ENCODE results near the gene BARX2. TPM values are rescaled to one million over a fixed set of nuclear protein-coding genes. Genes with fewer than 3 reads are reported as not detected.

Gene BARX2
- total and polyA plus RNA-seq, 2 donors (not counting 3 experiments of a cell fraction or from before 2014, with no cell fraction given) = not detected

DNA sequence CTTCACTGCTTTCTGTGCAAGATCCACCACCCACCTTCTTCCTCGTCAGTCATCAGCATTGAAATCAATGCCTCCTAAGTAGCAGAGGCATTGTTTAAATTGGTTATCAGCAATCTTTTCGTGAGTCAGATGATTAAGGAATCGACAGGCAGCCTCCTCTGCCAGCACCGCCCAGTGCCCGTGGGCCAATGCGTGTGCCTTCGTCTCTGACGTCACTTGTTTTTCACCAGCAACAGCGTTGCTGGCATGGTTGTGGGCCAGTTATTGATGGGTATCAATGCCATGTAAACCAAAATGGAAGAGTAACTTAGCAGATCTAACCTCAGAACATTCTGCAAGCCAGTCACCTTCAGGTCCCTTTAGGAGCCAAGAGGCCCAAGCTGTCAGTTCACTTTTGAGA is 69.6 kb downstream of the BARX2 start:
- Histone ChIP-seq H3K27me3 (ENCODE audit: control insufficient read depth in 2 of 2, insufficient read depth in 2 of 2, low read length in 2 of 2) (no peaks in the 10 kb centered on the region), H3K9me3 (replicated peaks; ENCODE audit: control insufficient read depth, insufficient read depth, low read length) (peaks cover 3% of the 10 kb centered on the region), H3K9ac (replicated peaks; ENCODE audit: extremely low read depth, insufficient read depth, low read length) (no peak overlapping the region), H3K4me1 (ENCODE audit: control insufficient read depth, extremely low read depth, insufficient read depth, low read length) (no peaks in the 10 kb centered on the region), H3K36me3 (ENCODE audit: control insufficient read depth in 2 of 2, extremely low read depth in 1 of 2, insufficient read depth in 2 of 2, low read length in 2 of 2) (no peaks in the 10 kb centered on the region), H2AFZ (ENCODE audit: low read depth, low read length) (no peak overlapping the region), H3K4me2 (ENCODE audit: insufficient read depth, low read length) (no peak overlapping the region), H3K4me3 (replicated peaks in 1 of 3; ENCODE audit: insufficient read depth in 1 of 3, low read depth in 1 of 3, low read length in 3 of 3) (no peak overlapping the region), H3K9me1 (replicated peaks; ENCODE audit: control insufficient read depth, extremely low read depth, insufficient read depth, low read length) (no peaks in the 10 kb centered on the region), H4K20me1 (replicated peaks; ENCODE audit: control insufficient read depth, extremely low read depth, insufficient read depth, low read length) (no peaks in the 10 kb centered on the region), H3K79me2 (ENCODE audit: control insufficient read depth, insufficient read depth, low read length) (no peaks in the 10 kb centered on the region), H3K27ac (ENCODE audit: insufficient read depth, low read depth, low read length) (no peak overlapping the region)
- ChIA-PET CTCF (no interaction called here), POLR2A (no interaction called here)
- no peak for TF ChIP-seq EZH2 (IDR thresholded peaks at IDR 0.05; ENCODE audit: borderline replicate concordance, low read depth, low read length, severe bottlenecking)
- TF ChIP-seq, protein P1, sequence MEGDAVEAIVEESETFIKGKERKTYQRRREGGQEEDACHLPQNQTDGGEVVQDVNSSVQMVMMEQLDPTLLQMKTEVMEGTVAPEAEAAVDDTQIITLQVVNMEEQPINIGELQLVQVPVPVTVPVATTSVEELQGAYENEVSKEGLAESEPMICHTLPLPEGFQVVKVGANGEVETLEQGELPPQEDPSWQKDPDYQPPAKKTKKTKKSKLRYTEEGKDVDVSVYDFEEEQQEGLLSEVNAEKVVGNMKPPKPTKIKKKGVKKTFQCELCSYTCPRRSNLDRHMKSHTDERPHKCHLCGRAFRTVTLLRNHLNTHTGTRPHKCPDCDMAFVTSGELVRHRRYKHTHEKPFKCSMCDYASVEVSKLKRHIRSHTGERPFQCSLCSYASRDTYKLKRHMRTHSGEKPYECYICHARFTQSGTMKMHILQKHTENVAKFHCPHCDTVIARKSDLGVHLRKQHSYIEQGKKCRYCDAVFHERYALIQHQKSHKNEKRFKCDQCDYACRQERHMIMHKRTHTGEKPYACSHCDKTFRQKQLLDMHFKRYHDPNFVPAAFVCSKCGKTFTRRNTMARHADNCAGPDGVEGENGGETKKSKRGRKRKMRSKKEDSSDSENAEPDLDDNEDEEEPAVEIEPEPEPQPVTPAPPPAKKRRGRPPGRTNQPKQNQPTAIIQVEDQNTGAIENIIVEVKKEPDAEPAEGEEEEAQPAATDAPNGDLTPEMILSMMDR (IDR thresholded peaks at IDR 0.05; ENCODE audit: extremely low read depth in 1 of 2, insufficient read depth in 1 of 2, low read depth in 1 of 2, low read length in 2 of 2) = no peak
- TF ChIP-seq MYC (IDR thresholded peaks at IDR 0.05; ENCODE audit: low read depth, low read length) = no peak
- no peak for TF ChIP-seq JUN (IDR thresholded peaks at IDR 0.05; ENCODE audit: borderline replicate concordance, insufficient read depth, insufficient read length, low read depth)
- no peak for TF ChIP-seq POLR2AphosphoS5 (IDR thresholded peaks at IDR 0.05; ENCODE audit: insufficient read depth, low read depth, low read length)
- no peak for TF ChIP-seq GATA2 (IDR thresholded peaks at IDR 0.05; ENCODE audit: insufficient read depth, insufficient read length, low read depth, low read length)
- TF ChIP-seq POLR2A (IDR thresholded peaks at IDR 0.05; ENCODE audit: low read depth, low read length) = no peak
- TF ChIP-seq, protein P2, sequence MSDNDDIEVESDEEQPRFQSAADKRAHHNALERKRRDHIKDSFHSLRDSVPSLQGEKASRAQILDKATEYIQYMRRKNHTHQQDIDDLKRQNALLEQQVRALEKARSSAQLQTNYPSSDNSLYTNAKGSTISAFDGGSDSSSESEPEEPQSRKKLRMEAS (IDR thresholded peaks at IDR 0.05; ENCODE audit: insufficient read depth, insufficient read length) = no peak
- TF ChIP-seq FOS (IDR thresholded peaks at IDR 0.05; ENCODE audit: borderline replicate concordance, insufficient read depth, low read length) = no peak
- intact Hi-C loops (cut with micrococcal nuclease) = no loop called here
- no TSS peak for BruUV-seq (replicated peaks)
- dilution Hi-C loops (cut with MboI; ENCODE audit: extremely low pct_ligation_motif_present, low sequenced_read_pairs) = no loop called here
- DNase-seq (ENCODE audit: low read depth, low spot score) (no peak), FAIRE-seq (no peak)

Data from endothelial cell of umbilical vein (primary cell).